ENCODE measurements around the gene RAET1E.
A peak's percentile ranks its signal among the peaks of the same experiment; 100 is the strongest.
"Not testable (repeated sequence)": the region's sequence is repeated elsewhere in the genome, so short reads cannot be mapped to it uniquely, and the experiment has no call there.

RAET1E gene

GRCh38 chr6:149929422-149929821 is 31.5 kb upstream of the RAET1E start:
- DNase-seq (ENCODE audit: extremely low spot score) = peak; percentile 54
- POLR2A ChIA-PET = no interaction called here
- TF ChIP-seq SUZ12 (IDR thresholded peaks at IDR 0.05) = no peak
- TF ChIP-seq PKNOX1 (IDR thresholded peaks at IDR 0.05) = no peak
- TF ChIP-seq ELF4 (IDR thresholded peaks at IDR 0.05) = no peak
- no peak for TF ChIP-seq BHLHE40 (IDR thresholded peaks at IDR 0.05; ENCODE audit: borderline replicate concordance)
- no peak for TF ChIP-seq NFRKB (IDR thresholded peaks at IDR 0.05)
- TF ChIP-seq SP1 (IDR thresholded peaks at IDR 0.05) = no peak
- TF ChIP-seq FOXM1 (IDR thresholded peaks at IDR 0.05; ENCODE audit: borderline replicate concordance) = no peak
- no peak for TF ChIP-seq LEF1 (IDR thresholded peaks at IDR 0.05; ENCODE audit: borderline replicate concordance)
- no peak for TF ChIP-seq ZNF384 (IDR thresholded peaks at IDR 0.05)
- CTCF ChIA-PET = interaction anchor here (0.5 kb wide), 1 partner anchor 489 kb away, joined by 3 read pairs; no protein-coding TSS in a partner anchor

GRCh38 chr6:149927025-149927424 is 29.1 kb upstream of the RAET1E start:
- POLR2A ChIA-PET; CTCF ChIA-PET; DNase-seq (ENCODE audit: extremely low spot score): not testable (repeated sequence)

- ChIA-PET CTCF (interaction anchor here (1.1 kb wide), 1 partner anchor 68 kb away, joined by 3 read pairs; no protein-coding TSS in a partner anchor), POLR2A (no interaction called here)
- TF ChIP-seq TARDBP (IDR thresholded peaks at IDR 0.05) = no peak
- TF ChIP-seq ELF4 (IDR thresholded peaks at IDR 0.05) = no peak
- no peak for TF ChIP-seq NFRKB (IDR thresholded peaks at IDR 0.05)
- TF ChIP-seq SUZ12 (IDR thresholded peaks at IDR 0.05) = no peak
- TF ChIP-seq HDGF (IDR thresholded peaks at IDR 0.05; ENCODE audit: borderline replicate concordance) = no peak
- TF ChIP-seq SP1 (IDR thresholded peaks at IDR 0.05) = no peak
- no peak for TF ChIP-seq CTBP1 (IDR thresholded peaks at IDR 0.05; ENCODE audit: borderline replicate concordance)
- peak; percentile 72 for DNase-seq (ENCODE audit: extremely low spot score)
Measured at GRCh38 chr6:149925974-149926777, 28.3 kb upstream of the RAET1E start.

GRCh38 chr6:149925253-149925973 is 27.5 kb upstream of the RAET1E start:
- POLR2A ChIA-PET = no interaction called here
- CTCF ChIA-PET = interaction anchor here (0.7 to 1.6 kb wide), 3 partner anchors 67 to 89 kb away, joined by 3 to 6 read pairs (median 3); no protein-coding TSS in a partner anchor
- TF ChIP-seq LEF1 (IDR thresholded peaks at IDR 0.05; ENCODE audit: borderline replicate concordance) = no peak
- no peak for TF ChIP-seq CTBP1 (IDR thresholded peaks at IDR 0.05; ENCODE audit: borderline replicate concordance)
- no peak for TF ChIP-seq PKNOX1 (IDR thresholded peaks at IDR 0.05)
- no peak for TF ChIP-seq ELF4 (IDR thresholded peaks at IDR 0.05)
- TF ChIP-seq FOXA1 (IDR thresholded peaks at IDR 0.05) = no peak
- no peak for TF ChIP-seq ARNT (IDR thresholded peaks at IDR 0.05)
- no peak for TF ChIP-seq FOXK2 (IDR thresholded peaks at IDR 0.05)
- no peak for DNase-seq (ENCODE audit: extremely low spot score)

- POLR2A ChIA-PET = no interaction called here
- no peak for DNase-seq (ENCODE audit: extremely low spot score)
- CTCF ChIA-PET = interaction anchor here (0.7 to 1.9 kb wide), 5 partner anchors 26 to 89 kb away, joined by 3 to 7 read pairs (median 4); no protein-coding TSS in a partner anchor
- TF ChIP-seq ELF4 (IDR thresholded peaks at IDR 0.05) (no peak), PKNOX1 (IDR thresholded peaks at IDR 0.05) (no peak), FOXA1 (IDR thresholded peaks at IDR 0.05) (no peak), HDGF (IDR thresholded peaks at IDR 0.05; ENCODE audit: borderline replicate concordance) (no peak)
Measured at GRCh38 chr6:149924933-149925252, 27.0 kb upstream of the RAET1E start.

GRCh38 chr6:149924206-149924932 is 26.5 kb upstream of the RAET1E start:
- TF ChIP-seq FOXK2 (IDR thresholded peaks at IDR 0.05) (no peak), NFRKB (IDR thresholded peaks at IDR 0.05) (no peak), SUZ12 (IDR thresholded peaks at IDR 0.05) (no peak), ARNT (IDR thresholded peaks at IDR 0.05) (no peak), TARDBP (IDR thresholded peaks at IDR 0.05) (no peak), ZNF384 (IDR thresholded peaks at IDR 0.05) (no peak), BHLHE40 (IDR thresholded peaks at IDR 0.05; ENCODE audit: borderline replicate concordance) (no peak), L3MBTL2 (conservative IDR thresholded peaks at IDR 0.05) (no peak), LEF1 (IDR thresholded peaks at IDR 0.05; ENCODE audit: borderline replicate concordance) (no peak), FOXM1 (IDR thresholded peaks at IDR 0.05; ENCODE audit: borderline replicate concordance) (no peak), FOXA1 (IDR thresholded peaks at IDR 0.05) (no peak), CTBP1 (IDR thresholded peaks at IDR 0.05; ENCODE audit: borderline replicate concordance) (no peak), SP1 (IDR thresholded peaks at IDR 0.05) (no peak), HDGF (IDR thresholded peaks at IDR 0.05; ENCODE audit: borderline replicate concordance) (no peak), PKNOX1 (IDR thresholded peaks at IDR 0.05) (no peak), ELF4 (IDR thresholded peaks at IDR 0.05) (no peak)
- DNase-seq (ENCODE audit: extremely low spot score) = no peak
- ChIA-PET POLR2A (interaction anchor here (0.8 kb wide), 1 partner anchor 178 kb away, joined by 3 read pairs; the partner anchor contains the start of gene NUP43), CTCF (interaction anchor here (1.3 to 1.9 kb wide), 3 partner anchors 26 to 88 kb away, joined by 4 to 7 read pairs (median 6); no protein-coding TSS in a partner anchor)

All from HEK293T (cell line).